KG1 (cell line): ENCODE data around the gene BRWD1.
"Not testable (repeated sequence)": the region's sequence is repeated elsewhere in the genome, so short reads cannot be mapped to it uniquely, and the experiment has no call there.

Experiments used
- DNase-seq: peaks from one replicate; lab custom pipeline; 2025; lab: John Stamatoyannopoulos, UW

Gene BRWD1

DNA sequence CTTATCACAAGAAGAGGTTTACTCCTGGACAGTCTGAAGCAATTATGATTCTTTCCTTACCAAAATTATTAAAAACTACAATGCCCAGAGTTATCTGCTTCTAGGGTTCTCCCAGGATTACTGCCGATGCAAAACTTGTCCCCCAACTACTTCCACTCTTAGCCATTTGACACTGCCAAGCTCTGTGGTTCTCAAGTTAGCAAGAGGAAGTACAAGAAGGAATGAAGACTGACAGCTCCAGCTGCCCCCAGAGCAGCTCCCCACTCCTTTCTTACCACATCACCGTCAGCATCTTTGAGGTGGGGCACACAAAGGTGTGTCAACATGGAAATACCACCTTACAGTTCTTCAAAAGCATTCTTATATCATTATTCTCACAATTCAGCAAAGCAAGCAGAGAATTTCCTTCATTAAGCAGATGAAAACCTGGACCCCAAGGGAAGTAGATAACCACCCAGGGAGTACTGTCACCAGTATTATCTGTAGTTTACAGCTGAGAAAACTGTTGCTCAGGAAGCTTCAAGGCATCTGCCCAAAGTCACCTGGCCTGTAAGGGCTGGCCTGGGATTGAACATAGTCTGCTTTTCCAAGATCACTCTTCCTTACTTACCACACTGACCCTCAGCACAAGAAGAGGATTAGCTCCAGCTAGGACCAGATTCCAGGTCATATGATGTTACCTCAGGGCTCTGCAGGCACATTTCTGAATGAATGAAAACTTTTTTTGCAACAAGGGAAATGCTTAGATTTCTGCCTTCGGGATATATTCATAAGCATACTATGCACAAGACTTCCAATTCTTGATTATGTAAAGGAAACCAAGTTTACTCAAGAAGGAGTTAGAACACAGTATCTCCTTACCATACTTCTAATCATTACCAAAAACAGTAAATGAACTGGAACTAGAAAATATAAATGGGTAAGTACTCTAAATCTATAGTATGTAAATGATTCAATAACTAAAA is 139.4 kb downstream of the BRWD1 start:
- no peak for DNase-seq

DNA sequence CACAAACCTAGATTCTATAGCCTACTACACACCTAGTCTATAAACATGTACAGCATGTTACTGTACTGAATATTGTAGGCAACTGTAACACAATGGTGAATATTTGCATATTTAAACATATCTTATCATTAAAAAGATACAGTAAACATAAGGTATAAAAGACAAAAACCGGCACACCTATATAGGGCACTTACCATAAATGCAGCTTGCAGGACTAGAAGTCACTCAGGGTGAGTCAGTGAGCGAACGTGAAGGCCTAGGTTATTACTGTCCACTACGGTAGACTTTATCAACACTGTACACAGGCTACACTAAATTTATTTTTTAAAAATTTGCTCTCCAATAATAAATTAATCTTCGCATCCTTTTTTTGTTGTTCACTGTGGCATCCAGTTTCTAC is 143.5 kb downstream of the BRWD1 start:
- DNase-seq, result no peak

DNA sequence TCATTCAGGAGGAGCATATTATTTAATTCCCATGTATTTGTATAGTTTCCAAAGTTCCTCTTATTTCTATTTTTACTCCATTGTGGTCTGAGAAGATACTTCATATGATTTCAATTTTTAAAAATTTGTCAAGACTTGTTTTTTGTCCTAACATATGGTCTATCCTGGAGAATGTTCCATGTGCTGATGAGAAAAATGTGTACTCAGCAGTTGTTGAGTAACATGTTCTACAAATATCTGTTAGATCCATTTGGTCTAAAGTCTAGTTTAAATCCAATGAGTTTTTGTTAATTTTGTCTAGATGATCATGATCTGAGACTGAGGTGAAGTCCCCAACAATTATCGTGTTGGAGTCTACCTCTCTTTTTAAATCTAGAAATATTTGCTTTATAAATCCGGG is 144.6 kb downstream of the BRWD1 start:
- DNase-seq, result no peak

DNA sequence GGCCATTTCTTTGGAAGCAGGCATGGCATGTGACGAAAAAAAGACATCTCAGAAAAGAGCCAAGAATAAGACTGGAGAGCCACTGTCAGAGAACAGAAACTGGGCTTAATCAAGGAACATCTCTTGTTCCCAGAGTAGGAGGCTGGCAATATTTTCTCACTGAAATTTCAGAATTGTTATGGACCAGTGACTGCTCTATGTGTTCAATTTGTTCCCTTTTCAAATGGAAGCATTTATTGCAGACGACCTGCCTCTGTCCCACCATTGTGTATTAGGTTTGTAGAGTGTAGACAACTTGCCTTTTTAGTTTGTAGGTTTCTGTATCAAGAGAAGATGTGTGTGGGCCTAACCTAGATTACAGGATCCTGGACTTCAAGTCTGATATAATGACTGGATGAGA is 148.9 kb downstream of the BRWD1 start:
- DNase-seq, result no peak

DNA sequence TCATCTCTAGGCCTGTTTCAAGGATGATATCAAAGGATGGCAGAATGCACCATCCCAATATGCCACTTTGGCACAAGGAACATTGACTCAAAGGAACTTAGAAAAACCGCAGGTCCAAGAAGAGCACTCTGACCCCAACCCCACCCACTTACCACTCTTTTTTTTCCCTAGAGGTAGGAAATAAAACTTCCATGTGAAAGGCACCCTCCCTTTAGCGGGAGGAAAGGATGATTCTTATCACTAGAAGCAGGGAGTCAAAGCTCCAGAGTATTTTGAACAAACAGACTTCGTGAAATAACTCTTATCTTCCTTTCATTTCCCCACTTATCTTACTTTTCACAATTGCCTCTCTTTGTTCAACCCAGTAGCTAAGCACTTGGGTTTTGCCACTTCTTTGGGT is 152.4 kb downstream of the BRWD1 start:
- DNase-seq, result no peak

DNA sequence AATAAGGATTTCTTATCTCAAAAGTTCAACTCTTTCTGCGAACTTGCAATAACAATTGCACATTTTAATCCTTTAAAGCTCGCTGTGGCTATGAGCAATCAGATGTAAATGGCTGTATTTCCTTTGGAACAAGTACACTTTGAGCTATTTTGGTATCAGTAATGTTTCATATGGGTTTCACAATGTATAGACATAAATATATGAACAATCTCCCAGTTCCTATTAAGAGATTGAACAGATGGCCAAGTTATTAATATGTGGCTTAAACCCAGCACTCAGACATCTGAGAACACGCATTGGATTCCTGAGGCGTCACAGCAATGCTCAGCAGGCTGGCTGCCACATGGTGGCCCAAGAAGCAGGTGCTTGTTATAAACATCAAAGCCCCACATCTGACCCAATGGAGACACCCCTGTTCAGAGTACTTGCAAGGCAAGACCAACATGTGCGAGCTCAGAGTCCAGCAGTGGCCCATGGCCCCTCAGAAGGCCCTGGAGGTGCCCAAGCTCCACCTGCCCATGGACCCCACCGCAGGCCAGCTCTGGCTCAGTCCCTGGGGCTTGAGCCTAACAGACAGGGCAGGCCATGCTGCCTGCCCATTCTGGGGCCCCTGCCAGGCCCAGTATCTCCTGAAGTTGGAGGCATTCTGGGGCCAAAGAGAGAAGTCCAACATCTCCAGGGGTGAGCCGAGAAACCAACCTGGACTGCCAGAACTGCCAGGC is 153.9 kb downstream of the BRWD1 start:
- no peak for DNase-seq

DNA sequence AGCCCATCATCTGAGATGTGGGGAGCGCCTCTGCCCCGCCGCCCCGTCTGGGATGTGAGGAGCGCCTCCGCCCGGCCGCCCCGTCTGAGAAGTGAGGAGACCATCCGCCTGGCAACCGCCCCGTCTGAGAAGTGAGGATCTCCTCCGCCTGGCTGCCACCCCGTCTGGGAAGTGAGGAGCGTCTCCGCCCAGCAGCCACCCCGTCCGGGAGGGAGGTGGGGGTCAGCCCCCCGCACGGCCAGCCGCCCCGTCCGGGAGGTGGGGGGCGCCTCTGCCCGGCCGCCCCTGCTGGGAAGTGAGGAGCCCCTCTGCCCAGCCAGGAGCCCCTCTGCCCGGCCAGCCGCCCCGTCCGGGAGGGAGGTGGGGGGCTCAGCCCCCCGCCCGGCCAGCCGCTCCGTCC is 156.2 kb downstream of the BRWD1 start:
- not testable (repeated sequence) for DNase-seq

DNA sequence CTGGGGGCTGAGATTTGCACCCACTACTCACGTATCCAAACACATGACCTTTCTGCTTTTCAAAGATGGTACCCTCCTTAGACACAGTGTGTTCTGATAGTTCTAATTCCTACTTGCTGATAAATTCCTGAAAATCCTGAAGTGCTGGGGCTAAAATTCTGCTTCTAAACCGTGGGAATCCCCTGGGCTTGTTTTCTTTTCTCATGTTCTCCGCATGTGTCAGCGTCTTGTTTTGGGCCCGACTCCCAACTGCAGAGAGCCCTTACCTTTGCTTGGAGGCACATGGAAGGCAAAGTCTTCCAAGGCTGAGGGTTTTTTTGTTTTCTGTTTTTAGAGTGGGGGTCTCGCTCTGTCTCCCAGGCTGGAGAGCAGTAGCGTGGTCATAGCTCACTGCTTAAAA is 157.4 kb downstream of the BRWD1 start:
- no peak for DNase-seq

DNA sequence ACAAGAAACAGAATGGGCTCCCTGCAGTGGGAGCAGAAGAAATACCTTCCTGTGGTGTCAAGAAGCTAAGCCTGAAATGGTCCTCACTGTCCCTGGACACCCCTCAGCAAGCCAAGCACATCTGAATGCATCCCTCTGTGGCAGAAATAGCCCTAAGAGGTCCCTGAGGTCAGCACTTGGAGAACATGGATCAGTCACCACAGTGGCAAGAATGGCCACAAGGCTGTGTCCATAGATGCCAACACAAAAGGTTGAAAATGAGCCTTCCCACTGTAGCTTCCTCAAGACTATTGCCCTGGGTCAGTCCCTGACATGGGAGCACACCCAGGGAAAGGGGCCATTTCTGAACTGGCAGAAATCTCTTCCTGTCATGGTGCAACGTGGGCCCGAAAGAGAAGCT is 157.9 kb downstream of the BRWD1 start:
- DNase-seq, result no peak

DNA sequence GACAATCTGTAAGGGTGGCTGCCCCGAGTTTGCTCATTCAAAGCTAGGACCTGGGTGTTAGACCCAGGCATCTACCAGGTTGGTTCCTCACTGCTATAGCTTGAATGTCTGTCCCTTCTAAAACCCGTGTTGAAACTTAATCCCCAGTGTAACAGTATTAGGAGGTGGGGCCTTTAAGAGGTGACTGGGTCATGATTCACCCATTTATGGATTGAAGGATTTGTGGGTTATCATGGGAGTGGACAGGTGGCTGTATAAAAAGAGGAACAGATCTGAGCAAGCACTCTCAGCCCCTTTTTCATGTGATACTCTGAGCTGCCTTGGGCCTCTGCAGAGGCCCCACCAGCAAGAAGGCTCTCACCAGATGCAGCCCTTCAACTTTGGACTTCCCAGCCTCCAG is 159.6 kb downstream of the BRWD1 start:
- no peak for DNase-seq

DNA sequence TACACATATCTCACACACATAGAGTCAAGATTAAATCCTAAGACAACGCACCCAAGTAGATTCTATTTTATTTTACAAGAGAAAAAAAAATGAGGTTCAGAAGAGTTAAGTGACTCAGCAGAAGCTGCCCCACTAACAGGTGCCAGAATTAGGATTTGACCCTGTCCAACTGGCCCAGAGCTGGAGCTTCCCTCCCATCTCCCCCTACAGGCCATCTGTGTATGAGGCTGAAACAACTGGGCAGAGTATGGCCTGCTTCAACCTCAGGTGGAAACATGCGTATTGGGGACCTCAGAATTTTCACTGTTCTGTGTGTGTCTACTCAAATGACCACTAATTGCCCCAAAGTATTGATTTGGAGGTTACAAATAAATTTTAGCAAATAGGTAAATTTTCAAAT is 160.1 kb downstream of the BRWD1 start:
- no peak for DNase-seq

DNA sequence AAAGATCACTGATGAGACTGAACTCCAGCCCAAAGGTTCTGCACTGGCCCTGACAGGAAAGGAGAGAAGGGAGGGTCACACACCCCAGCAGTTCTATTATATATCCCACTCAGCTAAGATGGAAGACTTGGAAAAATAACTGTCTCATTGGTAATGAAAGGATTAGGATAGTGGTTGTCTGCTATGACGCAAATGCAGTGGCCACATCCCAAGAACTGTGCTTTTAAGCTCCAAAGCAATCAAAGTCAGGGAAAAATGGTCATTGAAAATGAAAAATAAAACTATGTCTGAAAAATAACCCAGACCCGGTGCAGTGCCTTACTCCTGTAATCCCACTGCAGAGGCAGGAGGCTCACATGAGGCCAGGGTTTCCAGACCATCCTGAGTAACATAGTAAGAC is 161.2 kb downstream of the BRWD1 start:
- DNase-seq, result no peak

DNA sequence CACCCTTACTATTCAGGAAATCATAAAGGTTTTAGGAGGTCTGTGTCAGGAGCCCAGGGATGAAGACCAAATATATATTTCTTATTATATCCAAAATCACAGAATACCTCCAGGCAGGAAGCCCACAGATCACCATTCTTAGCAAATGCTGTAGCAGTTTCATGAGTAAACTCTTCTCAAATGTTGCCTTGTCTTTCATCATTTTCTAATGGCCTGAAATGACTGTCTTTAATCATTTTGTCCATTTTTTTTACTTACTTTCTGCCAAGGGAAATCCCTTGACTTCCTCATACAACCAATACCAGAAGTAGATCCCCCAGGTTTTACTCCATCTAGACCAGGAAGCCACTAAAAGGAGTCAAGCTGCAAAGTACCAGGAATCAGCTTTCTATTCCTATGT is 162.6 kb downstream of the BRWD1 start:
- DNase-seq, result no peak

DNA sequence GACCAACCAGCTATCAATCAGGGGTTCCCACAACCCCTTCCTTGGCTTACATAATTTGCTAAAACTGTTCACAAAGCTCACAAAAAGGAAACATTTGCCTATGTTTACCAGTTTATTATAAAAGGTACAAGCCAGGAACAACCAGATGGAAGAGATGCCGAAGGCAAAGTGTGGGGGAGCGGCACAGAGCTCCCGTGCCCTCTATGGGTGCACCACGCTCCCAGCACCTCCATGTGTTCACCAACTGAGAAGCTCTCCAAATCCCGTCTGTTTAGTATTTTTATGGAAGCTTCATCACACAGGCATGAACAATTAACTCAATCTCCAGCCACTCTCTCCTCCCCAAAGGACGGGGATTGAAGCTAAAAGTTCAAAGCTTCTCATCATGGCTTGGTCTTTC is 163.1 kb downstream of the BRWD1 start:
- DNase-seq, result no peak

DNA sequence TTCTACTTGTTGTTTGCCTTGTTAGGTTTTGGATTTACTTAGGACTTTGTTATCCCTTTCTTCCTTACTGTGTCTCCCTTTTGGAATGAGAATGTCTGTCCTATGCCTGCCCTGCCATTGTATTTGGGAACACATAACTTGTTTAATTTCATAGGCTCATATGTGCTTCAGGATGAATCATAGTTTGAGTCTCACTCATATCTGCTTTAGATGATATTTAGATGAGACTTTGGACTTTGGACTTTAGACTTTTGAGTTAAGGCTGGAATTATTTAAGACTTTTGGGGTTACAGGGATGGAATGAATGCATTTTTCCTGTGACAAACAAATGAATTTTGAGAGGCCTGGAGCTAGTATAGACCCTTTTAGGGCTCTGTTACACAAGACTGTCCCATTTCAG is 163.6 kb downstream of the BRWD1 start:
- DNase-seq, result no peak

DNA sequence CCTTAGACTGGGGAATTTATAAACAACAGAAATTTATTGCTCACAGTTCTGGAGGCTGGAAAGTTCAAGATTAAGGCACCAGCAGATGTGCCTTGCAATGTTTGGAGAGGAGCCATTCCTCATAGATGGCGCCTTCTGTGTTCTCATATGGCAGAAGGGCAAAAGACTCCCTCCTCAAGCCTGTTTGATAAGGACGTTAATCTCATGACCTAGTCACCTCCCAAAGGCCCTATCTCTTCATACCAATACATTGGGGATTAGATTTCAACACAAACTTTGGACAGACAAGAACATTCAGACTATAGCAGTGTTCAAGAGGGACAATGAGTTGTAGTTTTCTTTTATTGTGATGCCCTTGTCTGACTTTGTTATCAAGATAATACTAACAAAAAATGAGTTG is 164.5 kb downstream of the BRWD1 start:
- DNase-seq, result no peak

DNA sequence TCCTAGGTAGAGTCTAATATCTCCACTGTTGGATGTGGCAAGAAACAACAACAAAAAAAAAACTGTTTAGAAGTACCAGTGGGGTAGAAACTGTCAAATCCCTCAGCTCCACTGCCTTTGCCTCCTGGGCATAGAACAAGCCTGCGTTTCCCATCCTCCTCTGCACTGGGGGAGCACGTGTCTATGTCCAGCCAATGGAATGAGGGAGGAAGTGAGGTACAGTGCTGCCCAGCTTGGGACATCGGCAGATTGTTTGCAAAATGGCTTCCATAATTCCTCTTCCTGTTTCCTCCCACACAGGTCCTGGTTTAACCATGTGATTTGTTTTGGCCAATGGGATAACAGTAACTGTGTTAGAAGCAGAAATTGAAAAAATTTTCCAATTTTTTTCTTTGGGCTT is 169.2 kb downstream of the BRWD1 start:
- no peak for DNase-seq

DNA sequence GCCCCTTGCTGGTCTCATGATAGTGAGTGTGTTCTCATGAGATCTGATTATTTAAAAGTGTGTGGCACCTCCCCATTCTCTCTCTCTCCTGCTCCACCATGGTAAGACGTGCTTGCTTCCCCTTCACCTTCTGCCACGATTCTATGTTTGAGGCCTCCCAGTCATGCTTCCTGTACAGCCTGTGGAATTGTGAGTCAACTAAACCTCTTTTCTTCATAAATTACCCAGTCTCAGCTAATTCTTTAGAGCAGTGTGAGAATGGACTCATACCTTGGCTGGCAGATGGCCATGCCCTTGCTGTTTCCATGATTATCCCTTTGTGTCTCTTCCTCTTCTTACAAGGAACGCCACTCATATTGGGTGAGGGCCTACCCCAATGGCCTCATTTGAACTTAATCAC is 170.5 kb downstream of the BRWD1 start:
- no peak for DNase-seq

DNA sequence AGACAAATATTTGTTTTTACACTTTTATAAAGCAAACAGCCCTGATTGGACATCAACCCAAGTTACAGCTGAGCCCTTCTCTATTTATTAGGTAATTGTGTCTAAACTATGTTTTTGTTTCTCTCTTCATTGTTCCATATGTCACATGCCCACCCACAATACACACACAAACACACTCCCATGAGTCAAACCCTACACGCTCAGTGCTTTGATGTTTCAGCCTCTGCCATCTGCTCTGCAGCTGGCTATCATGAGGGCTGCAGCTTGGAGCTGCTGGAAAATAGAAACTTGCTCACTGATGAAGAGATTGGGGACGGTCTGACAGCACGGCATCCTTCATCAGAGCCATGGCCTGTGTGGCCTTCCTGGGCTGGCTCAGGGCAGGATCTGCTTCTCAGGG is 171.9 kb downstream of the BRWD1 start:
- DNase-seq, result no peak

DNA sequence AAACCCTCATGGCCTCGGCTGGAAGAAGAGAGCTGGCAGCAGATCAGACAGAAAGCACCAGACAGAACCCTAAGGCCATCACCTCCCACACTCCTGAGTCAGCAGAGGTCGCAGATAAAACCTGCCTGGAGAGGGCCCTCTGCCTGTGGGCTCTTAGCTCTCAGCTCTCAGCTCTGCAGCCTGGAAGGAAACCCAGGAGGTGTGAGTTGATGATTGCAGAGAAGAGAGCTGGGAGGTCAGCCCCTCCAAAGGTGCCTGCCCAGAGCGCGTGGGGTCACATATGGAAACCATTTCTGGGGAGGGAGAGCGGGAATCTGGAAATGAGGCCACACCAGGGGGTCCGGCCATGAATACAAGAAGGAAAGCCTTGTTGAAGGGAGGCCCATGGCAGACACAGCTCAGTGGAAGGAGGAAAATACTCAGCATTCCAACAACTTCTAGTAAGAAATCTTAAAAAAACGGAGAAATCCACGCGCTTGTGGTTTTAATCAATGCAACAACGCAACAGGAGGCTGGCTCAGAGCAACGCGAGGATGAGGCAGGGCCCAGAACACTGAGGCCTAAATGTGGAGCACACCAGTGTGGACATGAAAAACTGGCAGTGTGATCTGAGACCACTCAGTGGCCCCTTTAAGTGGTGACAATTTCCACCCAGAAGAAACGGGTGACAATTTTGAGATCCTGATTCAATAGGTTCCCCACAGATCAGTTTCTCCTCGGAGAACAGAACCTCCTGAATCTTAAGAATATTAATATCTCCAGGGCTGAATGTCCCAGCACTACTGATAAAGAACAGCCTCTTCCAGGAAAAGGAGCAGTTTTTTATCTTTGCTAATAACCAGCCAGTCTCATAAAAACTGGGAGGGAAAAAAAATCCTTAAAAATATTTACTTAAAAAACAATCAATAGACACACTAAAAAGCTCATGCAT is 175.9 kb downstream of the BRWD1 start:
- DNase-seq, result no peak

DNA sequence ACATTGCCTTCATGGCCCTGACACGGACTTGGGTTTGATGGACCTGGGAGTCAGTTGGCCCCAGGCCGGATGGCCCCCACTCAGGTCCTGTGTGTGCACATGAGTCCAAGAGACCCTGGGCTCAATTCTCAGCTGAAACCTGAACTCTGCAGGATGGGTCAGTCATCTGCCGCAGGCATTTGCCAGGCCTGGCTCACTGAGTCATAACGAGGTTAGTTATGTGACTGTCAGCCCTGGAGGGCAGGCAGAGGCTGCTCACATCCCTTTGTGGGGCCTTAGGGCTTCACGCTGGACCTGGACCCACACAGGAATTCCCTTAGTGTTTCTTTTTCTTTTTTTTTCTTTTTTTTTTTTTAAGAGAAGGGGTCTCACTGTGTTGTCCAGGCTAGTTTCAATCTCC is 176.7 kb downstream of the BRWD1 start:
- DNase-seq, result no peak

DNA sequence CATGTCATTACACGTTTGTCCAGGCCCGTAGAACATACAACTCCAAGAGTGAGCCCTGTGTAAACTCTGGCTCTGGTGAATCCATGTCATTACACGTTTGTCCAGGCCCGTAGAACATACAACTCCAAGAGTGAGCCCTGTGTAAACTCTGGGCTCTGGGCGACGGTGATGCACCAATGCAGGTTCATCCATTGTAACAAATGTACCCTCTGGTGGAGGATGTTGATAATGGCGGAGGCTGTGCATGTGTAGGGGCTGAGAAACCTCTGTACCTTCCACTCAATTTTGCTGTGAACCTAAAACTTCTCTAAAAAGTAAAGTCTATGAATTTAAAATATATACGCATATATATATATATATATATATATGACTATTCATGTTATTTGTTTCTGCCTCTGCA is 177.3 kb downstream of the BRWD1 start:
- DNase-seq, result not testable (repeated sequence)
